HG03066 (cell line): ENCODE data around the gene EBLN2.
A peak's percentile ranks its signal among the peaks of the same experiment; 100 is the strongest.

Experiments used
- ATAC-seq: cut with Tn5 transposase; IDR thresholded peaks from one replicate; pipeline ENCODE4 v1.9.1; 2021; ENCODE audit warnings: low read depth; ENCODE audit not compliant: unreplicated experiment

EBLN2 gene

GRCh38 chr3:73100741-73101559 lies 39.5 kb downstream of the EBLN2 start:
- peak; percentile 78 for ATAC-seq

GRCh38 chr3:73101881-73102280 lies 40.4 kb downstream of the EBLN2 start:
- ATAC-seq = no peak

GRCh38 chr3:73107215-73107614 lies 45.8 kb downstream of the EBLN2 start:
- no peak for ATAC-seq

DNA sequence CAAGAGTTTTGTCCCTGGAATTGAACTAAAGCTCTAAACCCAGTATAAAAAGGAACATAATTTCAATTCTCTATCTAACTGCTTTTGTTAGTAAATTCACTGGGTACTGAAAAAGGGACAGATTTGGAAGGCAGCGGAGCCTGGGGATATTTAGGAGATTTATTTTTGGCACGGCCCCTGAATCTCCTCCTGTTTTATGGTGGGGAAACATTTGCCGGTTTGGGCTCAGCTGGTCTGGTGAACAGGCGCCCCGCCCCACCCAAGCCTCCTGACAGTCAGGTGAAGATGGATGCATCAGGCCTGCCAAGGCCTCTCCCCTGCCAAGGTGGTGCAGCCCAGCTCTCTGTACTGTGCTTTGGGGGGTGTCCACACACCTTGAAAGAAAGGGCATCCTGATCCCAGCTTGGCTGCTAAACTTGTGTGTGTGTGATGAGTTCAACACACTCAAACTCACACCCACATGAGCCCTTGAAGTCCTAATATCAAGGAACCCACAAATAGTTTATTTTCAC lies 46.3 kb downstream of the EBLN2 start:
- ATAC-seq = no peak

DNA sequence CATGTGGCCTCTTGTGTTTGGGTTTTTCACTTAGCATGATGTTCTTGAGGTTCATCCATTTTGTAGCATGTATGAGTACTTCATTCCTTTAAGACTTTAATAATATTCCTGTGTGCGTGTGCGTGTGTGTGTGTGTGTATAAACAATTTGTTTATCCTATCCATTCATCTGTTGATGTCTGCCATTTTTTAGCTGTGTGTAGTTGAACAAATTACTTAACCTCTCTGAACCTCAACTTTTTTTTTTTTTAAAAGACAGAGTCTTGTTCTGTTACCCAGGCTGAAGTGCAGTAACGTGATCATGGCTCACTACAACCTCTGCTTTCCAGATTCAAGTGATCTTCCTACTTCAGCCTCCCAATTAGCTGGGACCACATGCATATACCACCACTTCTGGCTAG lies 47.3 kb downstream of the EBLN2 start:
- no peak for ATAC-seq

GRCh38 chr3:73110530-73110929 lies 49.1 kb downstream of the EBLN2 start:
- no peak for ATAC-seq
